Naive thymus-derived CD8-positive, alpha-beta T cell (primary cell): ENCODE results near the gene PCDHGB7. TPM values are rescaled to one million over a fixed set of nuclear protein-coding genes. Genes with fewer than 3 reads are reported as not detected.
"Not testable (repeated sequence)": the region's sequence is repeated elsewhere in the genome, so short reads cannot be mapped to it uniquely, and the experiment has no call there.

Source experiments
- ATAC-seq, 2 donors: fragments of 150-1000 bp; cut with Tn5 transposase in 1 of 2; sonication (Bioruptor Pico), chemical (Tn5 transposase) in 1 of 2; 1 replicate in 1 of 2; 2 replicates in 1 of 2; pipeline ENCODE4 v1.10.0; 2021; ENCODE audit warnings: mild to moderate bottlenecking in 2 of 2, moderate library complexity in 2 of 2
- POLR2A ChIA-PET: fragments of 350-600 bp; sonication (Branson Sonifier 250); formaldehyde crosslinking; loops from one replicate; lab custom pipeline; 2021; ENCODE audit warnings: antibody characterized with exemption; lab: Charles Lee
- DNase-seq, 10 donors: peaks; one replicate each; pipeline versions ENCODE4 v3.0.0 to v3.0.0-alpha.2; 2020 to 2022
- H3K27ac Mint-ChIP-seq, 10 donors: one replicate each; pipeline ENCODE4 v1.8.0; 2020 to 2022; ENCODE audit warnings: mild to moderate bottlenecking in 10 of 10, mixed read lengths in 10 of 10, moderate library complexity in 4 of 10, inconsistent platforms in 1 of 10
- H3K27me3 Mint-ChIP-seq, 5 donors: one replicate each; pipeline ENCODE4 v1.8.0; 2021 to 2022; ENCODE audit warnings: mixed read lengths in 5 of 5
- H3K36me3 Mint-ChIP-seq, 3 donors: one replicate each; pipeline ENCODE4 v1.8.0; 2020 to 2022; ENCODE audit warnings: mixed read lengths in 3 of 3, mild to moderate bottlenecking in 2 of 3, inconsistent platforms in 1 of 3
- H3K4me1 Mint-ChIP-seq, 4 donors: one replicate each; pipeline ENCODE4 v1.8.0; 2021 to 2022; ENCODE audit warnings: mixed read lengths in 4 of 4
- H3K4me3 Mint-ChIP-seq, 10 donors: one replicate each; pipeline ENCODE4 v1.8.0; 2020 to 2022; ENCODE audit warnings: mild to moderate bottlenecking in 10 of 10, mixed read lengths in 10 of 10, moderate library complexity in 6 of 10, inconsistent platforms in 1 of 10
- H3K9me3 Mint-ChIP-seq, 9 donors: one replicate each; pipeline ENCODE4 v1.8.0; 2020 to 2022; ENCODE audit warnings: mixed read lengths in 9 of 9, mild to moderate bottlenecking in 3 of 9, inconsistent platforms in 1 of 9, moderate library complexity in 1 of 9
- polyA plus RNA-seq, 3 donors: library from polyadenylated mRNA; unstranded; fragments of 300-500 nt; fragmentation: Illumina TruSeq; gene quantifications; one replicate each; pipeline ENCODE4 v1.2.3, GENCODE V29; 2021
- total RNA-seq, 8 experiments: library from RNA in 2 of 8; stranded (reverse) in 2 of 8; gene quantifications; one replicate each; pipeline ENCODE4 v1.2.3 and lab custom pipeline; 2021 to 2026

The PCDHGB7 gene
- total and polyA plus RNA-seq, 5 experiments from 2014 or later = 0.16 to 0.25 TPM; not detected in 3

DNA sequence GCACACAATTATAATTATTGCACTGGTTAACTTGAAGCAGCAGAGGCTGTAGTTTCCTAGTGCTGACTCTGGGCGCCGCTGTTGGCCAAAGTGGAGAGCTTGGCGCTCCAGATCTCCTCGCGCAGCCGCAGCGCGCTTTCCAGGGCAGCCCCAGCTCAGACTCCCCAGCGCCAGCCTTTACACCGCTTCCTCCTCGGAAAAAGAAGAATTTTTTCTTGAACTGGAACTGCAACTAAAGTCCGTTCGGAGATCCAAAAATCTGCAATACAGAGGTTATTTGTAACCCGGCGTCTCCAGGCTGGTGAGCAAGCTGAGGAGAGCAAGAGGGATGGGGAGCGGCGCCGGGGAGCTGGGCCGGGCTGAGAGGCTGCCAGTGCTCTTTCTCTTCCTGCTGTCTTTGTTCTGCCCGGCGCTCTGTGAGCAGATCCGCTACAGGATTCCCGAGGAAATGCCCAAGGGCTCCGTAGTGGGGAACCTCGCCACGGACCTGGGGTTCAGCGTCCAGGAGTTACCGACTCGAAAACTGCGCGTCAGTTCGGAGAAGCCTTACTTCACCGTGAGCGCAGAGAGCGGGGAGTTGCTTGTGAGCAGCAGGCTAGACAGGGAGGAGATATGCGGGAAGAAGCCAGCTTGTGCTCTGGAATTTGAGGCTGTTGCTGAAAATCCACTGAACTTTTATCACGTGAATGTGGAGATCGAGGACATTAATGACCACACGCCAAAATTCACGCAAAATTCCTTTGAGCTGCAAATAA, 29.7 kb upstream of the PCDHGB7 start, which contains the start of gene PCDHGB4:
Gene PCDHGB4 (plus strand): TSS at position 142 of the 755 bp plus-strand sequence. CDS start 187 bp downstream, at position 329.
- ATAC-seq = peak; percentile 68 to 78
- Mint-ChIP-seq H3K36me3 (peaks cover 23 to 61% (median 36%) of the 10 kb centered on the region in 3 donors), H3K9me3 (peaks cover 14 to 88% (median 50%) of the 10 kb centered on the region in 9 donors), H3K27me3 (peaks cover 46 to 89% (median 78%) of the 10 kb centered on the region in 5 donors), H3K27ac (peak within 1 kb of the TSS in 1 of 10 donors; percentile 53), H3K4me3 (peak within 1 kb of the TSS; percentile 14 to 72 (median 42))
- H3K4me1 Mint-ChIP-seq, DNase-seq, POLR2A ChIA-PET: not testable (repeated sequence)

- Mint-ChIP-seq H3K4me3 (peak overlapping the region in 2 of 10 donors; percentile 24 to 29), H3K27ac (peak overlapping the region in 1 of 10 donors; percentile 53), H3K27me3 (peaks cover 40 to 89% (median 75%) of the 10 kb centered on the region in 5 donors), H3K4me1 (peaks cover 0 to 2% (median 1%) of the 10 kb centered on the region in 4 donors), H3K9me3 (peaks cover 14 to 88% (median 51%) of the 10 kb centered on the region in 9 donors), H3K36me3 (peaks cover 23 to 58% (median 34%) of the 10 kb centered on the region in 3 donors)
- ATAC-seq (no peak), DNase-seq (no peak)
- POLR2A ChIA-PET = no interaction called here
Observed at GRCh38 chr5:141388661-141389060, 28.8 kb upstream of the PCDHGB7 start.

DNA sequence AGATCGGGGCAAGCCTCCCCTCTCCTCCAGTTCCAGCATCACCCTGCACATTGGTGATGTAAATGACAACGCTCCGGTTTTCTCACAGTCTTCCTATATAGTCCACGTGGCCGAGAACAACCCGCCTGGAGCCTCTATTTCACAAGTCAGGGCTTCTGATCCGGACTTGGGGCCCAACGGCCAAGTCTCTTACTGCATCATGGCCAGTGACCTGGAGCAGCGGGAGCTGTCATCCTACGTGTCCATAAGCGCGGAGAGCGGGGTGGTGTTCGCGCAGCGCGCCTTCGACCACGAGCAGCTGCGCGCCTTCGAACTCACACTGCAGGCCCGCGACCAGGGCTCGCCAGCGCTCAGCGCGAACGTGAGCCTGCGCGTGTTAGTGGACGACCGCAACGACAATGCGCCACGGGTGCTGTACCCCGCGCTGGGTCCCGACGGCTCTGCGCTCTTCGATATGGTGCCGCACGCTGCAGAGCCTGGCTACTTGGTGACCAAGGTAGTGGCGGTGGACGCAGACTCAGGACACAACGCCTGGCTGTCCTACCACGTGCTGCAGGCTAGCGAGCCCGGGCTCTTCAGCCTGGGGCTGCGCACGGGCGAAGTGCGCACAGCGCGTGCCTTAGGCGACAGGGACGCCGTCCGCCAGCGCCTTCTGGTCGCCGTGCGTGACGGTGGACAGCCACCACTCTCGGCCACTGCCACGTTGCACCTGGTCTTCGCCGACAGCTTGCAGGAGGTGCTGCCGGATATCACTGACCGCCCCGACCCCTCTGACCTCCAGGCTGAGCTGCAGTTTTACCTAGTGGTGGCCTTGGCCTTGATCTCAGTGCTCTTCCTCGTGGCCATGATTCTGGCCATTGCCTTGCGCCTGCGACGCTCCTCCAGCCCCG, 28.1 kb upstream of the PCDHGB7 start:
- ATAC-seq = no peak
- Mint-ChIP-seq H3K4me1 (peaks cover 0 to 2% (median 1%) of the 10 kb centered on the region in 4 donors), H3K27me3 (peaks cover 44 to 92% (median 74%) of the 10 kb centered on the region in 5 donors), H3K27ac (no peak overlapping the region), H3K36me3 (peaks cover 23 to 57% (median 39%) of the 10 kb centered on the region in 3 donors), H3K4me3 (peak overlapping the region in 3 of 10 donors; percentile 29 to 71 (median 49)), H3K9me3 (peaks cover 14 to 87% (median 51%) of the 10 kb centered on the region in 9 donors)
- no peak for DNase-seq
- POLR2A ChIA-PET = no interaction called here

DNA sequence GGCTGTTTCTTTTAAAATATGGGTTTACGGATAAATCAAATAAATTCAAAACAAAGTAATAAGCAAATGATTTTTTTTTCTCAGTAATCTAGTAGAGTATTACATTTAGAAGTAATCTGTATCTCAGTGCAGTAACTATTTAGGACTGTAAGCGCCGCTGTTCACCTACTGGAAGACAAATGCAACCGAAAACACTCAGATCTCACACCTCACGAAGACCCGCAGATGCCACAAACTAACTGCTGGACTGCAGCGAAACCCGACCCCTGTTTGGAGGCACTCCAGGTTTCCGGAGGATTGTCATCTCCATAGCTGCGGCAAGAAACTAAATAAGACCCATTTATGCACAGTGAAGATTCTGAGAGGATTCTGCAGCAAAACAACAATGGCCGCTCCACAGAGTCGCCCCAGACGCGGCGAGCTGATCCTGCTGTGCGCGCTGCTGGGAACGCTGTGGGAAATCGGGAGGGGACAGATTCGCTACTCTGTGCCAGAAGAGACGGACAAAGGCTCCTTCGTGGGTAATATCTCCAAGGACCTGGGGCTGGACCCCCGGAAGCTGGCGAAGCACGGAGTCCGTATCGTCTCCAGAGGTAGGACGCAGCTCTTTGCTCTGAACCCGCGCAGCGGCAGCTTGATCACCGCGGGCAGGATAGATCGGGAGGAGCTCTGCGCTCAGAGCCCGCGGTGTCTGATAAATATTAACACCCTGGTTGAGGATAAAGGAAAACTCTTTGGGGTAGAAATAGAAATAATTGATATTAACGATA, 24.9 kb upstream of the PCDHGB7 start, which contains the start of gene PCDHGA8:
Gene PCDHGA8 (plus strand): TSS at position 205 of the 770 bp plus-strand sequence. CDS start 181 bp downstream, at position 386.
- peaks cover 41 to 87% (median 68%) of the 10 kb centered on the region in 5 donors for H3K27me3 Mint-ChIP-seq
- POLR2A ChIA-PET = interaction anchor here (0.6 kb wide), 1 partner anchor 497 kb away, joined by 5 read pairs; no protein-coding TSS in a partner anchor
- H3K4me3 Mint-ChIP-seq = peak within 1 kb of the TSS in 1 of 10 donors; percentile 52
- peak within 1 kb of the TSS in 1 of 10 donors; percentile 67 for H3K27ac Mint-ChIP-seq
- ATAC-seq (no peak), DNase-seq (no peak)
- H3K36me3 Mint-ChIP-seq = peaks cover 21 to 51% (median 35%) of the 10 kb centered on the region in 3 donors
- H3K9me3 Mint-ChIP-seq = peaks cover 0 to 83% (median 38%) of the 10 kb centered on the region in 9 donors
- peaks cover 0 to 2% (median 0%) of the 10 kb centered on the region in 4 donors for H3K4me1 Mint-ChIP-seq

GRCh38 chr5:141393267-141393666, 24.2 kb upstream of the PCDHGB7 start:
- DNase-seq (no peak), ATAC-seq (no peak)
- H3K4me1 Mint-ChIP-seq = peaks cover 0 to 2% (median 0%) of the 10 kb centered on the region in 4 donors
- peaks cover 39 to 84% (median 66%) of the 10 kb centered on the region in 5 donors for H3K27me3 Mint-ChIP-seq
- no peak overlapping the region for H3K4me3 Mint-ChIP-seq
- no peak overlapping the region for H3K27ac Mint-ChIP-seq
- POLR2A ChIA-PET = interaction anchor here (0.6 kb wide), 1 partner anchor 496 kb away, joined by 5 read pairs; no protein-coding TSS in a partner anchor
- peaks cover 0 to 80% (median 38%) of the 10 kb centered on the region in 9 donors for H3K9me3 Mint-ChIP-seq
- peaks cover 20 to 50% (median 35%) of the 10 kb centered on the region in 3 donors for H3K36me3 Mint-ChIP-seq

DNA sequence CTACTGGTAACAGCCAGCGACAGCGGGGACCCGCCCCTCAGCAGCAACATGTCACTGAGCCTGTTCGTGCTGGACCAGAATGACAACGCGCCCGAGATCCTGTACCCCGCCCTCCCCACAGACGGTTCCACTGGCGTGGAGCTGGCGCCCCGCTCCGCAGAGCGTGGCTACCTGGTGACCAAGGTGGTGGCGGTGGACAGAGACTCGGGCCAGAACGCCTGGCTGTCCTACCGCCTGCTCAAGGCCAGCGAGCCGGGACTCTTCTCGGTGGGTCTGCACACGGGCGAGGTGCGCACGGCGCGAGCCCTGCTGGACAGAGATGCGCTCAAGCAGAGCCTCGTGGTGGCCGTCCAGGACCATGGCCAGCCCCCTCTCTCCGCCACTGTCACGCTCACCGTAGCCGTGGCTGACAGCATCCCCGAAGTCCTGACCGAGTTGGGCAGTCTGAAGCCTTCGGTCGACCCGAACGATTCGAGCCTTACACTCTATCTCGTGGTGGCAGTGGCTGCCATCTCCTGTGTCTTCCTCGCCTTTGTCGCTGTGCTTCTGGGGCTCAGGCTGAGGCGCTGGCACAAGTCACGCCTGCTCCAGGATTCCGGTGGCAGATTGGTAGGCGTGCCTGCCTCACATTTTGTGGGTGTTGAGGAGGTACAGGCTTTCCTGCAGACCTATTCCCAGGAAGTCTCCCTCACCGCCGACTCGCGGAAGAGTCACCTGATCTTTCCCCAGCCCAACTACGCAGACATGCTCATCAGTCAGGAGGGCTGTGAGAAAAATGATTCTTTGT, 22.9 kb upstream of the PCDHGB7 start:
- H3K4me1 Mint-ChIP-seq, POLR2A ChIA-PET, DNase-seq, ATAC-seq, H3K4me3 Mint-ChIP-seq: not testable (repeated sequence)
- Mint-ChIP-seq H3K36me3 (peaks cover 19 to 49% (median 37%) of the 10 kb centered on the region in 3 donors), H3K27me3 (peaks cover 40 to 83% (median 67%) of the 10 kb centered on the region in 5 donors), H3K9me3 (peaks cover 0 to 77% (median 37%) of the 10 kb centered on the region in 9 donors), H3K27ac (peak overlapping the region in 1 of 10 donors; percentile 24)

GRCh38 chr5:141397756-141398551, 19.5 kb upstream of the PCDHGB7 start, which contains the start of gene PCDHGB5:
Gene PCDHGB5 (plus strand): TSS chr5:141397947. CDS start chr5:141398128, 181 bp downstream.
- H3K27ac Mint-ChIP-seq = peak within 1 kb of the TSS in 1 of 10 donors; percentile 79
- H3K4me3 Mint-ChIP-seq = peak within 1 kb of the TSS; percentile 38 to 67 (median 57)
- POLR2A ChIA-PET, H3K4me1 Mint-ChIP-seq: not testable (repeated sequence)
- DNase-seq (peak in 4 of 10 donors; percentile 18 to 50 (median 34)), ATAC-seq (peak; percentile 84 to 85)
- H3K36me3 Mint-ChIP-seq = peaks cover 19 to 49% (median 29%) of the 10 kb centered on the region in 3 donors
- peaks cover 0 to 71% (median 31%) of the 10 kb centered on the region in 9 donors for H3K9me3 Mint-ChIP-seq
- H3K27me3 Mint-ChIP-seq = peaks cover 38 to 80% (median 58%) of the 10 kb centered on the region in 5 donors

DNA sequence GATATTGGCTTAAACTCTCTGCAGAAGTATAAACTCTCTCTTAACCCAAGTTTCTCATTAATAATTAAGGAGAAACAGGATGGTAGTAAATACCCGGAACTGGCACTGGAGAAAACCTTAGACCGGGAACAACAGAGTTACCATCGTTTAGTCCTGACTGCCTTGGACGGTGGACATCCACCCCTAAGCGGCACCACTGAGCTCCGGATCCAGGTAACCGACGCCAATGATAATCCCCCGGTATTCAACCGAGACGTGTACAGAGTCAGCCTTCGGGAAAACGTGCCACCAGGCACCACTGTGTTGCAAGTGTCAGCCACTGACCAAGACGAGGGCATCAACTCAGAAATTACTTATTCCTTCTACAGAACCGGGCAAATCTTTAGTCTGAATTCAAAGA, 18.9 kb upstream of the PCDHGB7 start:
- Mint-ChIP-seq H3K9me3 (peaks cover 0 to 71% (median 29%) of the 10 kb centered on the region in 9 donors), H3K4me3 (no peak overlapping the region), H3K4me1 (no peaks in the 10 kb centered on the region), H3K27me3 (peaks cover 40 to 80% (median 61%) of the 10 kb centered on the region in 5 donors), H3K27ac (peak overlapping the region in 1 of 10 donors; percentile 79), H3K36me3 (peaks cover 18 to 48% (median 26%) of the 10 kb centered on the region in 3 donors)
- ATAC-seq = no peak
- no peak for DNase-seq
- POLR2A ChIA-PET = no interaction called here

- Mint-ChIP-seq H3K4me3 (peak overlapping the region in 3 of 10 donors; percentile 7 to 36 (median 17)), H3K9me3 (peaks cover 0 to 72% (median 26%) of the 10 kb centered on the region in 9 donors), H3K27ac (peak overlapping the region in 2 of 10 donors; percentile 21 to 33), H3K4me1 (no peaks in the 10 kb centered on the region), H3K27me3 (peaks cover 42 to 80% (median 63%) of the 10 kb centered on the region in 5 donors), H3K36me3 (peaks cover 14 to 50% (median 29%) of the 10 kb centered on the region in 3 donors)
- ATAC-seq (no peak), DNase-seq (no peak)
- POLR2A ChIA-PET = no interaction called here
Observed at GRCh38 chr5:141399555-141400258, 17.8 kb upstream of the PCDHGB7 start.
